Adrenal gland (tissue), 12 donors: Measurements from ENCODE around the gene PSAP. TPM values are rescaled to one million over a fixed set of nuclear protein-coding genes. Genes with fewer than 3 reads are reported as not detected.

Source experiments
- DNase-seq, 7 donors: peaks; one replicate each; pipeline ENCODE4 v3.0.0-alpha.2; 2019 to 2020
- H3K27ac ChIP-seq, 5 donors: fragments of 200-600 bp; sonication (generic) in 4 of 5; 1 replicate in 3 of 5; 2 replicates in 2 of 5; pipeline versions ENCODE4 v1.5.1 to v1.8.0; 2016 to 2020; ENCODE audit warnings: mild to moderate bottlenecking in 1 of 5
- H3K27me3 ChIP-seq: fragments of 200-600 bp; 2 replicates; pipeline ENCODE4 v1.8.0; 2021
- H3K36me3 ChIP-seq, 2 donors: fragments of 200-600 bp; replicated peaks in 1 of 2; 1 replicate in 1 of 2; 2 replicates in 1 of 2; pipeline versions ENCODE4 v1.5.1 to v1.8.0; 2018 to 2022
- H3K4me1 ChIP-seq, 2 donors: fragments of 200-600 bp; replicated peaks in 1 of 2; 1 replicate in 1 of 2; 2 replicates in 1 of 2; pipeline versions ENCODE4 v1.5.1 to v1.8.0; 2018 to 2021
- H3K4me3 ChIP-seq, 4 donors: fragments of 200-600 bp; sonication (generic) in 3 of 4; one replicate each; pipeline ENCODE4 v1.5.1; 2016 to 2018
- H3K9me3 ChIP-seq, 3 donors: fragments of 200-600 bp; sonication (generic) in 1 of 3; replicated peaks in 1 of 3; 1 replicate in 2 of 3; 2 replicates in 1 of 3; pipeline versions ENCODE4 v1.5.1 to v1.8.0; 2016 to 2021
- POLR2A ChIP-seq, 2 donors: fragments of 450-650 bp; IDR thresholded peaks; one replicate each; pipeline ENCODE4 v1.6.1; 2017; ENCODE audit warnings: antibody characterized with exemption in 2 of 2, mild to moderate bottlenecking in 2 of 2, moderate library complexity in 1 of 2
- WGBS, 4 donors: extraction: QIAGEN DNeasy Blood & Tissue Kit in 2 of 4; methylation state at CpG; one replicate each; pipeline versions ENCODE4 v1.1.5 to v1.1.7; 2013 to 2017; 5-methylcytosine and 5-hydroxymethylcytosine counted together
- intact Hi-C, 2 donors: fragments of 100-400 bp; cut with DNase I; formaldehyde crosslinking; loops; one replicate each; pipeline versions ENCODE4 v1.14.1 to v1.15.0; 2022 to 2023
- polyA plus RNA-seq, 3 donors: library from polyadenylated mRNA; stranded (reverse); fragments of 200-250 nt in 2 of 3; fragments of 350-450 nt in 1 of 3; fragmentation: Illumina TruSeq in 1 of 3; extraction: RNeasy Lipid Tissue Mini Kit (QIAGEN cat#74804) in 1 of 3; gene quantifications; one replicate each; pipeline ENCODE4 v1.2.3, GENCODE V29; 2013 to 2014
- total RNA-seq, 9 donors: library from RNA; depleted of rRNA in 4 of 9; stranded (reverse); fragments of >200 nt in 4 of 9; fragments of 120-200 nt in 1 of 9; fragmentation: NEBNext Ultra II Directional in 1 of 9; extraction: Animal tissue kit (Norgen Biotek cat#: 25700) in 1 of 9; gene quantifications; one replicate each; pipeline versions ENCODE4 v1.1.0 to v1.2.4, GENCODE V29; 2013 to 2023
- TF ChIP-seq, protein P1 (sequence below), 6 experiments: fragments of 450-650 bp in 4 of 6; fragments of 200-600 bp in 2 of 6; sonication (generic) in 1 of 6; IDR thresholded peaks; 1 replicate in 5 of 6; 2 replicates in 1 of 6; pipeline versions ENCODE4 v1.5.1 to v1.8.0; 2016 to 2021; ENCODE audit warnings: antibody characterized with exemption in 6 of 6, mild to moderate bottlenecking in 2 of 6, moderate library complexity in 1 of 6
- donor health status: healthy with polysubstance abuse.
- donor health status: Bipolar disorder and iron deficiency.
- donor health status: DM: yes; HTN: yes; CAD: no.
- donor health status: DM: no; HTN: no; CAD: no.
- donor health status: DM: no; HTN: no; CAD: no.
- donor health status: DM: yes; HTN: yes; CAD: no.

PSAP gene
- total and polyA plus RNA-seq, 12 donors, result 623 to 3,452 (median 2,140) TPM

DNA sequence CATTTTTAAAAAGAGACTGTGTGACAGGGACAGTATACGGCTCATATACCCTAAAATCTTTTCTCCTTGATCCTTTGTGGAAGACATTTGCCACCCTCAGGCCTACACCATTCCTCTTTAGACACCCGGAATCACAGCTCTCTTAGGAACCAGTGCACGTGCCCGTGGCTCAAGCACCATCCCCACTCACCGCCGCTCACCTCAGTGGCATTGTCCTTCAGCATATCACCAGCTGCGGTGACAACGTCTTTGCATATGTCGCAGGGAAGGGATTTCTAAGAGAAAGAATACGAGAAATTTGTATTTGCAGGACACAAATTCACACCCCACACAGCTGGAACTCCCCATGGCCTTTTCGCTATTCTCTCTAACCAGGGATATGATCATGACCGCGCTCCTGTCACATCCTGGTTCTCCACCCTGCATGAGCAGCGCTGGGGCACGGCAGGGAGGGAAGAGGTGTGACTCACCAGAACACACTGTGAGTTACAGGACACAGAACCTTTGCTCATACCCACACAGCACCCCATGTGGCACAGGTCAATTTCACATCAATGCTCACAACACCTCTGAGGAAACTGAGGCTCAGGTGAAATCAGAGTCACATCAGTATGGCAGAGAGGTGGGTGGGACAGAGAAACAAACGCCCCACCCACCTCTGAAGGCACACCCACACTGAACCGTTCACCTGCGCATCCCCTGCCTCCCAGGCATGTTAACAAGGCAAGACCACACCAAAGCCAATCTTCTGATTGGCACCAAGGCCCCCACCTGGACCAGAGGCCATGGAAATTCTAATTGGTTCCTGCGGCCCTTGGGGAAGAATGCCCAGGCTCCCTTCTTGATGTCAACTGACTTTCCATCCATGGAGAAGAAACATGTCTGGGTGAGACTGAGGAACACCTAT is 19.2 kb downstream of the PSAP start:
- H3K36me3 ChIP-seq, result peaks cover 0 to 70% of the 10 kb centered on the region in 2 donors
- H3K27ac ChIP-seq, result peak overlapping the region in 2 of 5 donors; percentile 20 to 27
- no peak overlapping the region for H3K4me3 ChIP-seq
- WGBS, 4 donors, result 80 to 92% (median 87%) methylated on average over 17 to 19 of the region's 19 CpGs
- H3K4me1 ChIP-seq, result peaks cover 19 to 44% of the 10 kb centered on the region in 2 donors
- intact Hi-C loops, result no loop called here
- no peaks in the 10 kb centered on the region for H3K9me3 ChIP-seq
- H3K27me3 ChIP-seq, result no peaks in the 10 kb centered on the region
- TF ChIP-seq, protein P1, sequence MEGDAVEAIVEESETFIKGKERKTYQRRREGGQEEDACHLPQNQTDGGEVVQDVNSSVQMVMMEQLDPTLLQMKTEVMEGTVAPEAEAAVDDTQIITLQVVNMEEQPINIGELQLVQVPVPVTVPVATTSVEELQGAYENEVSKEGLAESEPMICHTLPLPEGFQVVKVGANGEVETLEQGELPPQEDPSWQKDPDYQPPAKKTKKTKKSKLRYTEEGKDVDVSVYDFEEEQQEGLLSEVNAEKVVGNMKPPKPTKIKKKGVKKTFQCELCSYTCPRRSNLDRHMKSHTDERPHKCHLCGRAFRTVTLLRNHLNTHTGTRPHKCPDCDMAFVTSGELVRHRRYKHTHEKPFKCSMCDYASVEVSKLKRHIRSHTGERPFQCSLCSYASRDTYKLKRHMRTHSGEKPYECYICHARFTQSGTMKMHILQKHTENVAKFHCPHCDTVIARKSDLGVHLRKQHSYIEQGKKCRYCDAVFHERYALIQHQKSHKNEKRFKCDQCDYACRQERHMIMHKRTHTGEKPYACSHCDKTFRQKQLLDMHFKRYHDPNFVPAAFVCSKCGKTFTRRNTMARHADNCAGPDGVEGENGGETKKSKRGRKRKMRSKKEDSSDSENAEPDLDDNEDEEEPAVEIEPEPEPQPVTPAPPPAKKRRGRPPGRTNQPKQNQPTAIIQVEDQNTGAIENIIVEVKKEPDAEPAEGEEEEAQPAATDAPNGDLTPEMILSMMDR (IDR thresholded peaks at IDR 0.05), result no peak
- TF ChIP-seq POLR2A (IDR thresholded peaks at IDR 0.05), result no peak
- peak in 4 of 7 donors; percentile 50 to 55 (median 51) for DNase-seq

- Histone ChIP-seq H3K27ac (no peak overlapping the region), H3K27me3 (no peaks in the 10 kb centered on the region), H3K36me3 (peaks cover 0 to 82% of the 10 kb centered on the region in 2 donors), H3K4me3 (no peak overlapping the region), H3K4me1 (peaks cover 9 to 32% of the 10 kb centered on the region in 2 donors), H3K9me3 (no peaks in the 10 kb centered on the region)
- WGBS, 4 donors, result 66 to 96% (median 85%) methylated on average over 4 of the region's 4 CpGs
- no peak for TF ChIP-seq POLR2A (IDR thresholded peaks at IDR 0.05)
- TF ChIP-seq, protein P1 (IDR thresholded peaks at IDR 0.05), result no peak
- intact Hi-C loops, result no loop called here
- no peak for DNase-seq
These were observed 20.3 kb downstream of the PSAP start for GRCh38 chr10:71830726-71831125.

DNA sequence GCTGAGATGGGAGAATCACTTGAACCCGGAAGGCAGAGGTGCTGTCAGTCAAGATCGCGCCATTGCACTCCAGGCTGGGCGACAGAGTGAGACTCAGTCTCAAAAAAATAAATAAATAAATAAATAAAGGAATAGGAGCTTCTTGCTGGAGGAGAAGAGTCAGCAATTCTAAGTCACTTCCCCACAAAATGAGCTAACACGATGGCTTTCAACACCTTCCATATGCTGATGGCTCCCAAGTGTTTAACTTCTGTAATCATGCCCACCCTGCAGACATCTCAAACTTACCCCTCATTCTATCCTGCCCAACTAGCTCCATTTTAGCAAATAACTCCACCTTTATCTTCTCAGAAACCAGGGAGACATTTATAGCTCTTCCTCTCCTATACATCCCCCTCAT is 21.2 kb downstream of the PSAP start:
- intact Hi-C loops, result no loop called here
- Histone ChIP-seq H3K9me3 (no peaks in the 10 kb centered on the region), H3K4me1 (peaks cover 7 to 24% of the 10 kb centered on the region in 2 donors), H3K27me3 (no peaks in the 10 kb centered on the region), H3K27ac (peak overlapping the region in 1 of 5 donors; percentile 26), H3K4me3 (no peak overlapping the region), H3K36me3 (peaks cover 0 to 90% of the 10 kb centered on the region in 2 donors)
- WGBS, 4 donors, result 89 to 93% (median 91%) methylated on average over 5 of the region's 5 CpGs
- no peak for TF ChIP-seq POLR2A (IDR thresholded peaks at IDR 0.05)
- TF ChIP-seq, protein P1 (IDR thresholded peaks at IDR 0.05), result no peak
- no peak for DNase-seq

GRCh38 chr10:71829171-71829570 is 21.9 kb downstream of the PSAP start:
- peak in 3 of 7 donors; percentile 47 to 79 (median 72) for DNase-seq
- H3K4me3 ChIP-seq, result no peak overlapping the region
- peak overlapping the region in 1 of 5 donors; percentile 26 for H3K27ac ChIP-seq
- WGBS, 4 donors, result 68 to 76% (median 73%) methylated on average over 5 of the region's 5 CpGs
- intact Hi-C loops, result no loop called here
- H3K9me3 ChIP-seq, result no peaks in the 10 kb centered on the region
- no peak for TF ChIP-seq POLR2A (IDR thresholded peaks at IDR 0.05)
- TF ChIP-seq, protein P1 (IDR thresholded peaks at IDR 0.05), result no peak
- peaks cover under 1 to 17% of the 10 kb centered on the region in 2 donors for H3K4me1 ChIP-seq
- H3K27me3 ChIP-seq, result no peaks in the 10 kb centered on the region
- H3K36me3 ChIP-seq, result peaks cover 0 to 97% of the 10 kb centered on the region in 2 donors
